ENCODE measurements around the gene ABCG1.

The ABCG1 gene

DNA sequence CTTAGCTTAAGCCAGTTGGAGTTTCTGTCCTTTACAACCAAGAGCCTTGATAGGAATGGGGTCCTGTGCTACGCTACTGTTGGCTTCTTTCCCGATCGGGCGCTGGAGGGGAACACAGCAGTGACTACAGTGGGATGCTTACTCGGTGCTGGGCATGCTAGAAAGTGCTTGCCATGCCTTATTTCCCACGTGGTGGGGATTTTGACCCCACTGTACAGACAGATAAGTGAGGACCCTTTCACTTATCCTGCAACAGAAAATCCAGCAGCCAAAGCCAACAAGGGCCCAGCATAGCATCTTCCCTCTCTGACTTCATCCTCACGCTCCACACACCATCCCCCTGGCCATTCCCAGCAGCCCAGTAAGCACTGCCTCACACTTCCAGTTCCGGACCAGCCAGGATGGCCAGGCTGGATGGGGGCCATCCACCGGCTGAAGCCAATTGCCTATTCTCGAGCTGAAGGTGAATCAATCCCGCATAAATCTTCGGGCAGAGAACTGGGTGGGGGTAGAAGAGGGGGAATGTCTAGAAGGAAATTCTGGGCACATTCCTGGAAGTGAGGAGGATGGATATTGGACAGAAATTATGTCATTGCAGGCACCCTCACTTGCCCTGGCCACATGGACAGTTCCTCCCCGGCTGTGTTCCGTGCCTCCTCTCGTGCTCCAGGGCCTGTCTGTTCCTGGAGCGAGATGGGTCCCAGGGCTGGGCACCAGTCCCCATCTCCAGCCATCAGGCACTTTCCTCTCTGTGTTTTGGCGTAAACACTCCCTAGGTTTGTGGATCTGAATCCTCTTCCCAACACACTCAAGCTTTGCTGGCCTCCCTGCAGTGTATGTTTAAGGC lies 2.0 kb upstream of the ABCG1 start:
- DNase-seq, result no peak

DNA sequence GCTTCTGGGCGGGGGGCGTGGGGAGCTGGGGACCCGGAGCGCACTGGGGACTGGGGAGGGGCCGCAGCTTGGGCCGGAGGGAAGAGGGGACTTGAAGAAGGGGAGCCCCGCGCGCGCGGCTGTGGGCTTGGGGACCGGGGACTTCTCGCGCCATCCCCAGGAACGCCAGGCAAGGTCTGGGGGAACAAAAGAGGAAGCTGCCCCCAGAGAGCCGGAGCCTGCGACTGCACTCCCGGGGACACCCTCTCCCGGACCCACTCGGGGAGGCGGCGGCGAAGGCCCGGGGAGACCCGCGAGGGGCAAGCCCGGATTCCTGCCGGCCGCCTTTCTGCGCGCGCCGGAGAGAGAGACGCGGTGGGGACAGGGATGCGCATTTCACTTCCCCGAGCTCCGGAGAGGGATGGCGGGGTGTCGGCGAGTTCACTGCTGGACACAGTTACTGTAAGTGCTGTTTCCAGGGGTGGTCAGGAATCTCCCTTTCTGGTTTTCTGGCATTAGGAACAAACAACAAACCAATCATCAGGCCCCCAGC lies 732 bp downstream of the ABCG1 start:
- no peak for DNase-seq

DNA sequence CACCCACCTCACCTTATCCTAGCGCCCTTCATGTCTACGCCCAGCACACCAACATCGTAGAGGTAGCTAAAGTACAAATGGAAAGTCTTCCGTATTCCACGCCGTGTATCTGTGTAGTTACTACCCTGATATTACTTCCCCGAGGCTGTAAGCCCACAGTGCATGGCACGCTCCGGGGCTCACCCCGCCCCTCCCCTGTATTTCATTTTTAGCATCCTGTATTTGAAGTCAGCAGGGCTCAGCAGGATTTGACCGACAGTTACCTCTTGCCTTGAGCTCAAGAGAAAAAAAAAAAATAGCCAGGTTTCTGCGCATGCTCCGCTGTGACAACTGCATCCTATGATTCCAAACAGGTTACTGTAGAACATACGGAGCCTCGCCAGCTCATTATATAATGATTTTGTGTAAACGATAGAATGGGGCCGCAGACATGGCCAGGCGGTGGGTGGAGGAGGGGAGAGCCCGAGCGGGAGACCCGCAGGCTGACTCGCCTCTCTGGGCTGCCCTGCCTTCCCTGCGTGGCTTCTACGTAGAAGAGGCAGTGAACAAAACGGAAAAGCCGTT lies 1.3 kb downstream of the ABCG1 start:
- peak; percentile 26 to 54 for DNase-seq

DNA sequence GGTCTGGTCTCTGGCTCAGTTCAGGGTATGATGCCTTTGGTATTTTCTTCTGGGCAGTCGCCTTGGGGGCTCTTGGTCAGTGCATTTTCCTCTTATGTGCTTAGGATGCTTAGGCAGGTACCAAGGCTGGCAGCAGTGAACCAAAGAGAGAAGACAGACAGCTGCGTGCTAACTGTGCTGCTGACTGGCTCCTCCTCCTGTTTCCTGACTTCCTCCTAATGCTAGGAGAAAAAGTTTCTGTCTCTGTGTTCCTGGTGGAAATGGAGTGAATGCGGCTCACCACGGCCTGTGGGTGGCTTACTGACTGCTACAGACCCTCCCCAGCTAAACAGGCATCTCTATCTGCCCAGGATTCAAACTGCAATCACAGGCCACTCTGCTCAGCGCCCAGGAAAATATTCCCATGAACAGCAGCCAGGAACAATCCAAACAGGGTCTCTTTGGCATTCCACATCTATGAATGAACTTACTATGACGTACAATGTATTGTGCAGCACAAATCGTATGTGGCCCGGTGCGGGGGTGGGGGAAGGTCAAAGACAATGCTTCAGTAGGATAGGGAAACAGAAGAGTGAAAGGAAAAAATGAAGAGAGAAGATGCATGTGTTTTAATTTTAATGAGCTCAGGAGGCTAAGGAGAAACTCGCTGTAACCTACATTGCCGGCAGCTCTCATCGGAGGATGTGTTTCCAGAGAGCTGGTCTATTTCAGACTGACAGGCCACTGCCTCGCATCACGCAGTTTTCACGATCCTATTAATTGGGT lies 2.8 kb downstream of the ABCG1 start:
- peak in 1 of 2 donors; percentile 20 for DNase-seq

DNA sequence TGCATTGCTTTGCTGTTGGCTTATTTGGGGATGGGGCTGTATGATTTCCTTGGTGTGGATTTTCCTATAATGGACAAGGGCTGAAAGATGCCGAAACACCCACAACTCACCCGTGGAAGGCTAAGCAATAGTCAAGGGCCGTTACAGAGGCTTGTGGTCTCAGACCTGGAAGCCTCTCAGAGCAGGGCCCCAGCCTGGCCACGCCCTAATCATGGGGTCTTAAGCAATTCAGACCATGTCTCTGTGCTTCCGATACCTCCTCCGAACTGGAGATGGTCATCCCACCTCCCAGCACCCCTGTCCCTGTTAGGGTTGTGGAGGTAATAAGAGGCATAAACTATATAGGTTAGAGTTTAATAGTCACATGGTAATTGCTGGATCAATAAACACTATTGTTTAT lies 3.4 kb downstream of the ABCG1 start:
- no peak for DNase-seq

DNA sequence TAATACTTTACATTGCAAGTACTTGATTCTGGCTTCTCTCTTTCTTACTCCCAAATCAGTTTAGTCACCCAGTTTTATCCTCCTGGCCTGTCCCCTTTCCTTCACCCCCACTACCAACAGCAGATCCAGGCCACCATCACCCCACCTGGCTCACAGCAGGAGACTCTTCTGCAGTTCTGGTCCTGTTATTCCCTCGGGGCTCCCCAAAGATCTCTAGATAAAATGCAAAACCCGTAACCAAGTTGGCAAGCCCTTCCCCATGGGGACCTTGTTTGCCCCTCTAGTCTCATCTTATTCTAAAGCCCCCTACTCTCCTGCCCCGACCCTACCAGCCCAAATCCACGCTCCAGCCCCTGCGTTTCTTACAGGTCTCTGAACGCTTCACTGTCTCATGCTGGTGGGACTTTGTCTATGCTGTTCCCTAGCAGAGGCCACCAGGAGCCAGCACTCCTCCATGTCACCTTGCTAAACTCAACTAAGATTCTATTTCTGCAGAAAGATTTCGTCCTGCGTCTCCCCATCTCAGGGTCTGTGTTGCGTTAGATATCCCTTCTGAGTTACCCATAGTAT lies 4.0 kb downstream of the ABCG1 start:
- DNase-seq, result no peak

DNA sequence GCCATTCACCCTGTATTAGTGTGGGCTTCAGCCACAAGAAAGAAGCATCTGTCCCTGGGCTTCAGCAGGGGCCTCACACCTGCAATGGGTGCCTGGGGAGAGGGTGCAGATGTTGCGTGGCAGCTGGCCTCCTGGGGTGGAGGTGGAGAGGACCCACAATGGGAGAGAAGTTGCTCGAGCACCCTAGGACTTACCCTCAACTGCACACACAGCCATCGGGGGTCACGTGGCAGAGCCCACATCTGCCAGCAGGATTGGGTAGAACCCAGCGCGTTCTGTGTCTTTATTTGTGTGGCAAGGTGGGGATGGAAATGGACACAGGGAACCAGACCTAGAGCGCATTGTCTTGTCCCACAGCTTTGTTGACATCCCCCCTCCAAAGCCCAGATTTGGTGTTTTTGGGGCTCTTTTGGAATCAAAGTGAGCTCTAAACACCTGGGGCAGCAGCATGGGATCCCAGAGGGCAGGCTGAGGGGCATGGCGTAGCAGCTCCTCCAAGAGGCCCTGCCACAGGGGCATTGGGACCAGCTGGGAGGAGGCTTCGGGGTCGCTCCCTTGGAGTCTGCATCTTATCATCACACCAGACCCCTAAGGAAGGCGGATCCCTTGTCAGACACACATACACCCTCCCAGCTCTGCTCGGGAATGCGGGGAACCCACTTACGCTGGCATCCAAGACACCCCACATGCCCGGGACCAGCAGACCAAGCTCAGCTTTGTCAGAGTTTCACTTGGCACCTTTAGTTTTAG lies 5.1 kb downstream of the ABCG1 start:
- no peak for DNase-seq

DNA sequence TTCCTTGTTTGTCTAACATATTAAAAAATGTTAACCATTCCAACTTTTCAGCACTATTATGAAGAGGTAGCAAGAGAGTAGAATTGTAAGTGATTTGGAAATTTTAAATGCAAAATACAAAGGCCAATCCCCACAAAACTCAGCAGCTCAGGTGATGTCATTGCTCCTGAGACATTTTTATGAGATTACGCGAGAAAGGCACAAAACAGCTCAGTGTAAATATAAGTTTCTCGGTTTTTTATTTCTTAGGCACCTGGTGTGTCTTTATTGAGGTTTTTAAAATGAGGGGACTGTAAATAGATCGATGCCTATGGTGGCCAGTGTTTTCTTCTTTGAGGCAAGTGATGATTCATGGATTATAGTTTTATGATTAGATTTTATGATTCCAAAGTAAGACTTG lies 6.1 kb downstream of the ABCG1 start:
- DNase-seq, result no peak

DNA sequence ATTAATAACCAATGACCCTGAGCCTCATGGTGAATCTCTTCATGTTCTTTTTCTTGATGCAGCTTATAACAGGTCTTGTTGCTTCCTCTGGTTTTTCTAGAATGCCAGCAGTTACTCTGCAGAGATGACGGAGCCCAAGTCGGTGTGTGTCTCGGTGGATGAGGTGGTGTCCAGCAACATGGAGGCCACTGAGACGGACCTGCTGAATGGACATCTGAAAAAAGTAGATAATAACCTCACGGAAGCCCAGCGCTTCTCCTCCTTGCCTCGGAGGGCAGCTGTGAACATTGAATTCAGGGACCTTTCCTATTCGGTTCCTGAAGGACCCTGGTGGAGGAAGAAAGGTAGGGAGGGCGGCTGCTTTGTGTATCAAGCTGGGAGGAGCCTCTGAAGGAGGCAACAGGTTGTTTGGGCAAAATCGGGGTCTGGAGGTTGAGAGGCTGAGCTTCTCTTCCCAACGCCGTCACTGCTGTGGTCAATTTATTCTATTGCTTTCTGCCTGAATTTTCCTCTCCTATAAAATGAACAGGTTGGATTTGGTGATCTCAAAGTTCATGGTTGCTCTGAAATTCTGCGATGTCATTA lies 6.7 kb downstream of the ABCG1 start:
- DNase-seq, result no peak

DNA sequence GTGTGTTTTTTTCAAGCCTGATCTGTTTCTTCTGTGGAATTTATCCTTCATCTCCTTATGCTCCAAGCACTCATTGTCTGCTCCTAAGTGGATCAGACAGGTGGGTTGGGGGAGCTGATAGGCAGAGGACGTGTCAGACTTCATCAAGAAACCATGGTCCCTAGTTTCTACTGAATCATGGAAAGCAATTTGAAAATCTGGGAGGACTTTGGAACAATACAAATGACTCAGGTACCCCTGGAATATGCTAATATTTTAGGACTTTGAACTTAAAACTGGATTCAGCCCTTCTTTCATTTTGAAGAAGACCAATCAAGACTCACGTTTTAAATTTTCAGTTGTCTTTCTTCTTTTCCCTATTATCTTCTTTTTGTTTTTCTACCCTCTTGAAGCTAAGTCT lies 7.7 kb downstream of the ABCG1 start:
- DNase-seq, result no peak

DNA sequence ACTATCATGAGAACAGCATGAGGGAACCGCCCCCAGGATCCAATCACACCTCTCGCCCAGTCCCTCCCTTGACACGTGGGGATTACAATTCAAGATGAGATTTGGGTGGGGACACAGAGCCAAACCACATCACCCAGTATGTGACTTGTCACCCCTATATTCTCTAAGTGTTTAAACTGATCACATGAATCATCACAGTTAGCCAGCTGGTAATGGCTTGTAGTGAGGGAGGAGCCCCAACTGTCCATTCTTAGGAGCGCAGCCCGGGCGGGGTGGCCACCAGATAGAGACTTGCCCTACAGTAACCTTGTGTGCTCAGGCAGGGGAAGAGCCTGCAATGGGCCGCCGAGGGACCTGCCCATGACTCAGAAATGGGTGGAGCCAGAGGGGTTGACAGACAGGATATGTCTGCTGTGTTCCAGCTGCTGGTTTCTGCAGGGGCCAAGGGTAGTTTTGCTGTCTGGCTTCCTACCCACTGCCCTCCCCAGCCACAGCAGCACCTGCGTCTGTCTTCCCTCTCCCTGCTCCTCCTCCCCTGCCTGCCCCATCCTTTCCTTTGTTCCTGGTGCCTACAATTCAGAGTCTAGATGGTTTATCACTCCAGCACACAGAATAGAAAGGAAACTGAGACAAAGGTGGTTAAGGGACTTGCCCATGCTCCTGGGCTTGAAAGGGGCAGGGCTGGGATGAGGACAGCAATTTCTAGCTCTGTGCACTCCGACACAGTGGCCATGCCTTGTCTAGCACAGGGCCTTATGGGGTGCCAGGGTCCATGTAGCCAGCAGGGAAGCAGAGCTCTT lies 9.2 kb downstream of the ABCG1 start:
- DNase-seq, result peak; percentile 71 to 99

DNA sequence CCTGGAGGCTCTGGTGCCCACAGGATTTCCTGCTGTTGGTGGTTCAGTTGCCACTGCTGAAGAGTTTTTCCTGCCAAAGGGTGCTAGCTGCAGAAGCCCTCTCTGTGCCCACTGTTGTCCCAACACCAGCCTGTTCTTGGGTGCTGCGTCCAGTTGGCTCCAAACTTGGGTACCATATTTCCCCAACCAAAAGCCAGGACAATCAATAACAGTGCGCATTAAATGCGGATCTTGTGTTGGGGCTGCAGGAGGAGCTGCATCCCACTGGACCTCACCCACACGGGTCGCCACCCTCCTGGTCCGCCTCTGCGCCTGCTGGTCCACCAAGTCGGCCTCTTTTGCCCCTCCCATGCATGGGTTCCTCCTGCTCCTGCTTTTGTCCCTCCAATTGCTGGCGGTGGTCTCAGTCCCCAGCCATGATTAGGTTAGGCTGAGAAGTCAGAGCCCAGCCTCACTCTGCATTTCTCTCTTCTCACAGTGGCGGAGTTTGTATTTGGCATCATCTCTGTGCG lies 9.8 kb downstream of the ABCG1 start:
- DNase-seq, result no peak

DNA sequence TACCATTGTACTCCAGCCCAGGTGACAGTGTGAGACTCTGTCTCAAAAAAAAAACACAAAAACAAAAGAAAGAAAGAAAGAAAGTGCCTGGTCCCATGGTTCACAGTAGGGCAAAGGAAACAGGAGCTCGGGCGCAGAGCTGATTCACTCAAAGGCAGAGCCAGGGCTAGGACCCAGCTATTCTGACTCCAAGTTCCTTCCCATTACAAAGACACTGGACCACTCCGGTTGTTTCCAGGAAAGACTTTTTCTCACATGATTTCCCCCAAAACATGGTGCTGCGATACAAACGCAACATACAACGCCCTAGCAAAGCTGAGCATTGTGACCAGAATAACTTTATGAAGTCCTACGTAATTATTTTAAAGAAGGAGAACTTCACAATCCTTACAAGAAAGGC lies 10.7 kb downstream of the ABCG1 start:
- no peak for DNase-seq

DNA sequence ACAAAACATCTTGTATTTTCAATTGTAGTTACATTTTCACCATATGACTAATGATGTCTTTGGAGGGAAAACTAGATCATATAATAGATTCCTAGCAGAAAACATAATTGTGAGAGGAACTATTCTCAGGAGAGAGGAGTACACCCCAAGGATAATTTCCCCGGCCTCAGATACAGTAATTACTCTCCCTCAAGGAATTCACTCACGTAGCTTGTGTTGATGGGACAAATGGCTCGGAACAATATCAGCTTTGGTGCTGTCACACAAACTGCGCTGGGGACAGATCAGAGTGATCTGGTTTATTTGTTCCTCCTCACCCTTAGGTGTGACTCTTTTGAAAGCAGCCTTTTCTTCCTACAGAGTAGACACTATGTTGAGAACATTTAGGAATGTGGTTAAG lies 11.2 kb downstream of the ABCG1 start:
- DNase-seq, result no peak

DNA sequence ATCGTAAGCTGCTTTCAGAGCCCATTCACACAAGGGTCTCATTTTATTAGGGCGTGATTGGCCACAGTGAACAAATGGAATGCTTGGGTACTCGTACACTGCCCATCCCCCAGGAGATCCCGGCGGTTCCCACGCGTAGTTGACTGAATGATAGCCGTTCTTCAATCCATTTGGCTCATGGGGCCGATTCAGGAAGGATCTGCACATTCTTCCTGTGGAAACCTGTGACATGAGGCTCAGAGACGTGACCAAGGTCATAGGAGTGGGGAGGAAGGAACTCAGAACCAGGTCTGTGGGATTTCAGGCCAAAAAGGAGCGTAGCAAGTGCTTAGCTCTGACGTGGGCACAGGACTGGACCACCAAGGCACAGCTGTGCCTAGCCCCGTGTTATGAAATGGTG lies 11.7 kb downstream of the ABCG1 start:
- no peak for DNase-seq

DNA sequence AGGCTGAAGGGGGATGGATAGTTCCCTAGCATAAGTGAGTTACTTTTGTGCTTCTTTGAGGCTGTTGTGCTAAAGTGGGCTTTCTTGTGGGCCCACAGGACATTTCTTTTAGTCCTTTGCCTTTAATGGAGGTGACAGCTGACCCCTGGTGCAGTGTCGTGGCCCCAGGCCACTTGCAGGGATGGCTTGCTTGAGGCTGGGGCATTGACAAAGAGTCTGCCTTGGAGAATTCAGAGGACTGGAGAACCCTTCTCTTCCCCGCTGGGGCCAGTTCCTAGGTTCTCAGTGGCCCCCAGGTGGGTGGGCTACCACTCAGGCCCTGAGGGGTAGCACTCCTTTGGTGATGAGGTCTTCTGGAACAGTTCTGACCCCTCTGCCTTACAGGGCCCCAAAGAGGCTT lies 12.8 kb downstream of the ABCG1 start:
- DNase-seq, result no peak

DNA sequence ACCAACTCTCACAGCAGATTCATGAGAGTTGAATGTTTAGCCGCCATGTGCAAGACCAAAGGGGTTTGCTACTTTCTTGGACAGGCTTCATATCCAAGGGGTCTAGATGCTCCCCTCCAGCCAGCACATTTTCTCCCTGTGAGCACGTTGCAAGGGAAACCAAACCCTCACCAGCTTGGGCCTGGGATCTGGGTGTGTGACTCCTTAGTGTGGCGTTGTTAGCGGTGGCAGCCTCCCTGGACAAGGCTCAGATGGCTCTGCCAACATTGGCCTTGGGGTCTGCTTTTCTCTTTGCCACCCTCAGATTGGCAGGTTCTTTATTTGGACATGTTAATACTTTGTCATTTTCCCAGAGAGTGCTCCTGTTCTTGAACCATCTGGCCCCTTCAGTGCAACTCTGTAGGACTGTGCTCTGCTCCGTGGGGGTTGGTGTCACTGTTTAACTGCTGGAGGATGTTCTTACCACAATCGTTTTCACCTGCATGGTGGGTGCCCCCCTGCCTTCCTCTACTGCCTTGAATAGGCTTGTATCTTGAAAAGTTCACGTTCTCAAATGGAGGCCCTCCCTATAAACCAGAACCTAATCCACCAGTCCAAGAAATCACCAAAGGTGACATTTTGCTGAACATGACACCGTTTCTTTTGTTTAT lies 13.4 kb downstream of the ABCG1 start:
- no peak for DNase-seq

DNA sequence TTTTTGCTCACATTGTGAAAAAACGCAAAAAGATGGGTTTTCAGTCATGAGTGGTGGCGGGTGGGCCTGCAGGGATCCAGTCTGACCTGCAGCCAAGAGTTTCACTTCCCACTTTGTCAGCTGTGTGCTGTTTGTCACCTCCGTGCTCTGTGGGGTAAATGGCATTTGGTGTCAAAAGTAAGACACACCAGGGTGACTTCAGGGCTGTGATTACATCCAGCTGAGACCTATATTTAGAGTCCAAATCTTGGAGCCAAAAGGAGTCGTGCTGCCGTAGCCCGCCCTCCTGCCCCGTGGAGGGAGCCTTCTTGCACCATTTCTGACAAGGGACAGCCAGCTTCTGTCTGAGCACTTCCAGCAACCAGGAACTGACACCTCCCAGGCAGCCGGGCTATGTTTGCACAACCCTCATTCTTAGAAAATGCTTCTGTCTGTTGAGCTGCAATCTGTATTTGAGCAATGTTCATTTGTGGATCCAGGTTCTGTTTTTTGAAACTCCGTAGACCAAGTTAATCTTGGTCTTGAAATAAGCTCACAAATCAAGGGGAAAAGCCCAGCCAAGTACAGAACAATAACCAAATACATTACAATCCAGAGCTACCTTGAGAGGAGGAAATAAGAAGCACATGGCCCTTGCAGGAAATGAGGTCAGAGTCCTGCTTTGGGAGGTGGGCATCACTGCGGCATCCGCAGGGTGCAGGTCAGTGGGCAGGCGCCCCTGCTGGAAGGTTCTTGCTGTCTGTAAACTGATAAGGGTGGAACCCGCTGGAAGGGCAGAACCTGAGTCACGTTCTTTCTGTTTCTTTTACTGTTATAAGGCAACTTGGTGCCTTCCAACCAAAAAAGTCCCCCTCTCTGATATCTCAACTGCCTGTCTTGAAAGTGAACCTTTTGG lies 14.4 kb downstream of the ABCG1 start:
- peak; percentile 12 to 30 for DNase-seq

DNA sequence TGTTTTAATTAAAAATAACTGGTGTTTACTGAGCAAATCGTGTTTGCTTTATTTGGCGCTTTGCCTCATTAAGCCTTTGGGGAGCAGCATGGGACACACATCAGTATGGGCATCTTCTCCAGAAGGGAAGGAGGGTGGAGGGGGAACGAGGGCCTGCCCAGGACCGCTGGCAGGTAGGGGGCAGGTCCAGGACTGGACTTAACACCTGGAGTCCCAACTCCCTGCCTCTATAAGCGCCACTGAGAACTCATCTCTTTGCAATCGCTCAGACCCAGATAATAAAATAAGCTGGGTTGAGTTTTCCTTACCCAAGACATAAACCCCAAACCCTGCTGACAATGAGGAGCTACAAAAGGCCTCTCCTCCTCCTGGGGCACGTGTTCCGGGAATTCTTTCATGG lies 15.1 kb downstream of the ABCG1 start:
- no peak for DNase-seq

Data from bone marrow (tissue), 2 donors.